ENCODE results near the gene IQCF6.
"Not testable (repeated sequence)": the region's sequence is repeated elsewhere in the genome, so short reads cannot be mapped to it uniquely, and the experiment has no call there.

The IQCF6 gene

GRCh38 chr3:51759203-51759602, 19.8 kb downstream of the IQCF6 start:
- no peak for DNase-seq (ENCODE audit: low spot score)

DNA sequence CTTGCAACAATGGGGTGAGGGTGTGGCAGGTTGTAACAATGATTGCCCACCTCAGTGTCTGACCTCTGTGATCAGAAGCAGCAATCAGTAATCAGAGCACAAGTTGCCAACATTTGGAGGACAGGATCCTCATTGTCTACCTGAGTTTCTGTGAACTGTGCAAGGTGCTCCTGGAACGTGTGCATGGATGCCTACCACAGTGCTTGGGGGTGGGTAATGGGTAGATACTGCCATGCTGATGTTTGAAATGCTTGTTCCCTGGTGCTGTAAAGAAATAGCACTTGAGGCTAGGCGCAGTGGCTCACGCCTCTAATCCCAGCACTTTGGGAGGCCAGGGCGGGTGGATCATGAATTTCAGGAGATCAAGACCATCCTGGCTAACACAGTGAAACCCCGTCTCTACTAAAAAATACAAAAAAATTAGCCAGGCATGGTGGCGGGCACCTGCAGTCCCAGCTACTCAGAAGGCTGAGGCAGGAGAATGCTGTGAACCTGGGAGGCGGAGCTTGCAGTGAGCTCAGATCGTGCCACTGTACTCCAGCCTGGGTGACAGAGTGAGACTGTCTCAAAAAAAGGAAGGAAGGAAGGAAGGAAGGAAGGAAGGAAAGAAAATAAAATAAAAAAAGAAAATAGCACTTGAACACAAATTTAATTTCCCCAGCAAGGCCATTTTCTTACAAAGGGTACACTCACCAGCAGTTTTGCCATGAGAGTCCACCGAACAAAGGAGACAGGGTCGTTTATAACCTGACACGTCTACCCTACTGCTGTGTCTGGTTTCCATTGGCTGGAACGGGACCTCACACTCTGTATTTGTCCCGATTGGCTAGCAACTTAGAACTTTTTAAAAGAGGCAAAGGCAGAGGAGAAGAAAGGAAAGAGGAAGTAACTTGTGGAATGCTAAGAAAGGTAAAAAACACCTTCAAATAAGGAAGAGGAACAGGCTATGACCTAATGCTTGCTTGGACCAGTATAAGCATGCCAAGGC, 25.0 kb downstream of the IQCF6 start:
- not testable (repeated sequence) for DNase-seq (ENCODE audit: low spot score)

DNA sequence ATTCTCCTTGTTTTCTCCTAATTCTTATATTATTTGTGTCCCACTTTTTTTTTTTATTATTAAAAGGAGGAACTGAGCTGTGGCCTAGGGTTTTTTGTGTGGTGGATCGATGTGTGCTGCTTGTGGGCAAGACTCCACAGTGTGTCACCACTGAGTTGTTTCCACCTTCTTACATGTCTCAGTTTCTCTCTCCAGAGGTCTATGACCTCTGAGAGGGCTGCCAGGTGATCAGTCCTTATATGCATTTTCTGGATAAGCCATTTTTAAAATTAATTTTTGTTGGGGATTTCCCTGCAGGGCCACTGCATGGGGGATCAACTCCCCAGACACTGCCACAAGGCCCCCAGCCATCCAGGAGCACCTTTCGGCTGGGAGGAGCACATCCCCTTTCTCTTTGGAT, 27.8 kb downstream of the IQCF6 start:
- no peak for DNase-seq (ENCODE audit: low spot score)

GRCh38 chr3:51750878-51751277, 28.2 kb downstream of the IQCF6 start:
- DNase-seq (ENCODE audit: low spot score) = no peak

DNA sequence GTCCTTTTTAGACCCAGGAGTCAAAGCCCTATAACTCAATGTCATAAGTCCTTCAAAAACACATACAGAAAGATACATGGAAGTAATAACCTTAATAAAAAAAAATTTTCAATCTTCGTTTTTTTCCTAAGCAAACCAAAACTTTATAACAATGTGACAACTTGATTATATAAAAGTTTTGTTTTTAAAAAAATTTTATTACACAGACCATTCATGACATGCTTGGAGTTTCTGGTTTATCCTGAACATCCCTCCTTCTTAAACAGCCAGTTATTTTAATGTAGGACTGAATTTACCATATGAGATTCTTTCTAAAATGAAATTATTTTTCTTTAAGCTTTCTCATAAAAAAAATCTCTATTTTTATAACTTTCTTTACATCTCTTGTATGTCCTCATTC, 30.7 kb downstream of the IQCF6 start:
- DNase-seq (ENCODE audit: low spot score) = no peak

DNA sequence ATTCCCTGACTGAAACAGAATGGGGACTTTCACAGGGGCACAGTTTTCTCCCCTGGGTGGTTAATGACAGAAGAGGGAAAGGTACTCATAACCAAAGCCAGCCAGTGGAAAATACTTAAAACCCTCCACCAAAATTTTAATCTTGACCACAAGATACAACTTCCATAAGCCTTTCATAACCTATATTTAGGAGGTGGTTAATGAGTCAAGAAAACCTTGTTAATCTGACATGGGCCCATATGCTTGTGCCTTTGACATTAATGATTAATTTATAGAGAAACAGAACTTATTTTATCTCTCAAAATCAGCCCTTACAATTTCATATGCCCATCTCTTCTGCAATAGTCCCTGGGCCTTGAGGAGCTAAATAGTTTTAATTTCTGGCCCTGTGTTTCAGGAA, 31.2 kb downstream of the IQCF6 start:
- no peak for DNase-seq (ENCODE audit: low spot score)

- not testable (repeated sequence) for DNase-seq (ENCODE audit: low spot score)
Observed at GRCh38 chr3:51742978-51743377, 36.1 kb downstream of the IQCF6 start.

GRCh38 chr3:51742320-51742719, 36.7 kb downstream of the IQCF6 start:
- DNase-seq (ENCODE audit: low spot score) = not testable (repeated sequence)

GRCh38 chr3:51739110-51739509, 39.9 kb downstream of the IQCF6 start:
- no peak for DNase-seq (ENCODE audit: low spot score)

DNA sequence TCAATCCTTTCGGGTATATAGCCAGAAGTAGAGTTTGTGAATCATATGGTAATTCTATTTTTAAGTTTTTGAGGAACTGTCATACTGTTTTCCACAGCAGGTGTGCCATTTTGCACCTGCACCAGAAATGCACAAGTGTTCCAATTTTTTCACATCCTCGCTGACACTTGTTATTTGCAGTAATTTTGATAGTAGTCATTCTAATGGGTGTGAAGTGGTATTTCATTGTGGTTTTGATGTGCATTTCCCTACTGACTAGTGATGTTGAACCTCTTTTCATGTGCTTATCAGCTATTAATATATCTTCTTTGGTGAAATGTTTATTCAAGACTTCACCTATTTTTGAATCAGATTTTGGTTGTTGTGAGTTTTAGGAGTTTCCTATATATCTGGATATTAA, 43.1 kb downstream of the IQCF6 start:
- DNase-seq (ENCODE audit: low spot score) = no peak

DNA sequence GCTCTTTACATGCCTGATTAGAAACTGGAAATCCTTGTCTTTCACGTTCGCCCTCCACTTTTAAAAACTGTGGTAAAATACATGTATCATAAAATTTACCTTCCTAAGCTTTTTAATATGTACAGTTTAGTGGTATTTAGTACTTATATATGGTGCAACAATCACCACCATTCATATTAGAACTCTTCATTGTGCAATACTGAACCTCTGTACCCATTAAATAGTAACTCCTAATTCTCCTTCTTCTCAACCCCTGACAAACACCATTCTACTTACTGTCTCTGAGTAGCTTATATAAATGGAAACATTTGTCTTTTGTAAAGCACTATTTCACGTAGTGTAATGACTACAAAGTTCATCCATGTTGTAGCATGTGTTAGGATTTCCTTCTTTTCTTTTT, 44.0 kb downstream of the IQCF6 start:
- DNase-seq (ENCODE audit: low spot score) = no peak

DNA sequence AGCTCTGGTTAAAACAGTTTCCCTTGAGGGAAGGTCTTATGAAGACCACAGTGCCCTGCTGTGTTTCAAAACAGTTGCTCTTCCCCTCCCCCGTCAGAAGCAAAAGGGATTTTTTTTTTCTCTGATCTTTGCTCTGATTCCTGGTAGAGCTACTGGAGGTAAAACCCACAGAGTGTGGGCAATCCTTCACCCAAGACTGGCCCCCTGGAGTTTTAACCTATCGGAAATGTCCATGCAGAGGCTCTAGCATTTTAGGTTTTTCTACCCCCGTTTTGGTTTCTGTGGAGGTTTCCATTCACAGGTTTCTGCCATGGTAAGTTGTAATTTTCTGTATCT, 44.5 kb downstream of the IQCF6 start:
- DNase-seq (ENCODE audit: low spot score) = no peak

DNA sequence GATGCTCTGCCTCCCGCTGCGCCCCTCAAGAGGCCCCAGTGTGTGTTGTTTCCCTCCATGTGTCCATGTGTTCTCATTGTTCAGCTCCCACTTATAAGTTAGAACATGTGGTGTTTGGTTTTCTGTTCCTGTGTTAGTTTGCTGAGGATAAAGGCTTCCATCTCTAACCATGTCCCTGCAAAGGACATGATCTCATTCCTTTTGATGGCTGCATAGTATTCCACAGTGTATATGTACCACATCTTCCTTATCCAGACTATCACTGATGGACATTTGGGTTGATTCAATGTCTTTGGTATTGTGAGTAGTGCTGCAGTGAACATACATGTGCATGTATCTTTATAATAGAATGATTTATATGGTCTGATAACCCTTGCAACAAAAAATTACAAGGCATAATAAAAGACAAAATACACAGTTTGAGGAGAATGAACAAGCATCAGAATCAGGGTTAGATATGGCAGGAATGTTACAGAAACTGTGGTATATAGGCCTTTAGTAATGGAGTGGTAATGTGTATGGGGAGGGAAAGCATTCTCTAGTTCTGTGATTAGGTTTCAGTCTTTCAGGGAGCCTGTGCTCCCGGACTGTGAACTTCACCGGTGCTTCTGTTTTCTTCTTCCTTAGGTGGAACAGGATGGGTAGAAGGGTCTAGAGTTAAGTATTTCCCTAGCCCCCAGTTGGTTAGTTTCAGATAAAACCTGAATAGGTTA, 45.0 kb downstream of the IQCF6 start:
- DNase-seq (ENCODE audit: low spot score) = no peak

- DNase-seq (ENCODE audit: low spot score) = no peak
Observed at GRCh38 chr3:51729042-51729633, 49.9 kb downstream of the IQCF6 start.
